Neural cell (in vitro differentiated cells): ENCODE data around the gene FUBP3.

Experiments
- TAF1 ChIP-seq: IDR thresholded peaks from 2 replicates; pipeline ENCODE4 v1.6.1; 2012; ENCODE audit warnings: low read depth
- TF ChIP-seq, protein P1 (sequence below): fragments of 450-650 bp; IDR thresholded peaks from 2 replicates; pipeline ENCODE4 v1.5.1; 2014; ENCODE audit warnings: antibody characterized with exemption, mild to moderate bottlenecking, moderate library complexity; ENCODE audit not compliant: poor library complexity, severe bottlenecking

DNA sequence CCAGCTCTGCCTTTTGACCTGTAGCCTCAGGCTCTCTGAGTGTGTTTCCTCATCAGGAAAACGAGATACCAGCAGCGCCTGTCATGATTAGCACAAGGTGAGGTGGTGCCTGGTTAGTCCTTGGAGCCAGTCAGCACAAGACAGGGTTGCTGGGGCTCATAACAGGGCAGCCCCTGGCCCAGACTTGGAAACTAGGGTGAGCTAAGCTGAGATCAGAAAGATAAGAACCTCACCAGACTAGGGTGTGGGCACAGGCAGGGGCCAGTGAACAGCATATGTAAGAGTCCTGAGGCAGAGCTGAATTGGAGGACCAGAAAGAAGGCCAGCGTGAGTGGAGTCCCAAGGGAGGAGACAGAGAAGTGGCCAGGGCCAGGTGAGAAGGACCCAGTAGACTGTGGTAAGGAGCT is 42.7 kb upstream of the FUBP3 start:
- TF ChIP-seq TAF1, result no peak
- TF ChIP-seq, protein P1, sequence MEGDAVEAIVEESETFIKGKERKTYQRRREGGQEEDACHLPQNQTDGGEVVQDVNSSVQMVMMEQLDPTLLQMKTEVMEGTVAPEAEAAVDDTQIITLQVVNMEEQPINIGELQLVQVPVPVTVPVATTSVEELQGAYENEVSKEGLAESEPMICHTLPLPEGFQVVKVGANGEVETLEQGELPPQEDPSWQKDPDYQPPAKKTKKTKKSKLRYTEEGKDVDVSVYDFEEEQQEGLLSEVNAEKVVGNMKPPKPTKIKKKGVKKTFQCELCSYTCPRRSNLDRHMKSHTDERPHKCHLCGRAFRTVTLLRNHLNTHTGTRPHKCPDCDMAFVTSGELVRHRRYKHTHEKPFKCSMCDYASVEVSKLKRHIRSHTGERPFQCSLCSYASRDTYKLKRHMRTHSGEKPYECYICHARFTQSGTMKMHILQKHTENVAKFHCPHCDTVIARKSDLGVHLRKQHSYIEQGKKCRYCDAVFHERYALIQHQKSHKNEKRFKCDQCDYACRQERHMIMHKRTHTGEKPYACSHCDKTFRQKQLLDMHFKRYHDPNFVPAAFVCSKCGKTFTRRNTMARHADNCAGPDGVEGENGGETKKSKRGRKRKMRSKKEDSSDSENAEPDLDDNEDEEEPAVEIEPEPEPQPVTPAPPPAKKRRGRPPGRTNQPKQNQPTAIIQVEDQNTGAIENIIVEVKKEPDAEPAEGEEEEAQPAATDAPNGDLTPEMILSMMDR, result no peak
